GM19468 (cell line): Measurements from ENCODE around the gene NEK6.

Source experiments
- ATAC-seq: cut with Tn5 transposase; IDR thresholded peaks from one replicate; pipeline ENCODE4 v1.9.1; 2021; ENCODE audit warnings: mild to moderate bottlenecking, moderate library complexity, moderate number of reproducible peaks; ENCODE audit not compliant: unreplicated experiment; ENCODE audit errors: extremely low read depth

The NEK6 gene

GRCh38 chr9:124361128-124361527, 103.4 kb downstream of the NEK6 start:
- ATAC-seq = no peak

- no peak for ATAC-seq
Measured at GRCh38 chr9:124363326-124364096, 105.8 kb downstream of the NEK6 start.

- no peak for ATAC-seq
Measured at GRCh38 chr9:124364141-124364540, 106.4 kb downstream of the NEK6 start.

GRCh38 chr9:124365036-124365435, 107.3 kb downstream of the NEK6 start:
- ATAC-seq = no peak

- ATAC-seq = no peak
Measured at GRCh38 chr9:124366476-124367220, 108.9 kb downstream of the NEK6 start.

- ATAC-seq = no peak
Measured at GRCh38 chr9:124368692-124369091, 110.9 kb downstream of the NEK6 start.

GRCh38 chr9:124369231-124369797, 111.6 kb downstream of the NEK6 start:
- no peak for ATAC-seq

- ATAC-seq = no peak
Measured at GRCh38 chr9:124370896-124371582, 113.3 kb downstream of the NEK6 start.

- no peak for ATAC-seq
Measured at GRCh38 chr9:124372038-124372437, 114.3 kb downstream of the NEK6 start.

- ATAC-seq = no peak
Measured at GRCh38 chr9:124373386-124373785, 115.6 kb downstream of the NEK6 start.

- no peak for ATAC-seq
Measured at GRCh38 chr9:124373851-124374250, 116.1 kb downstream of the NEK6 start.

GRCh38 chr9:124375726-124376125, 118.0 kb downstream of the NEK6 start:
- no peak for ATAC-seq

- no peak for ATAC-seq
Measured at GRCh38 chr9:124376329-124376728, 118.6 kb downstream of the NEK6 start.

GRCh38 chr9:124377551-124378406, 120.0 kb downstream of the NEK6 start:
- no peak for ATAC-seq

GRCh38 chr9:124381170-124381945, 123.6 kb downstream of the NEK6 start:
- ATAC-seq = no peak

- ATAC-seq = no peak
Measured at GRCh38 chr9:124384210-124384609, 126.5 kb downstream of the NEK6 start.

GRCh38 chr9:124384846-124385245, 127.1 kb downstream of the NEK6 start:
- no peak for ATAC-seq

GRCh38 chr9:124385623-124386022, 127.9 kb downstream of the NEK6 start:
- ATAC-seq = no peak

GRCh38 chr9:124386201-124386600, 128.5 kb downstream of the NEK6 start:
- ATAC-seq = no peak
